Measurements from ENCODE around the gene HELQ.

GRCh38 chr4:83417566-83417965 is 38.1 kb downstream of the HELQ start:
- TF ChIP-seq POLR2A (IDR thresholded peaks at IDR 0.05): no peak
- no peak for TF ChIP-seq CTCF (IDR thresholded peaks at IDR 0.05)
- no peak for TF ChIP-seq POLR2AphosphoS5 (IDR thresholded peaks at IDR 0.05)
- no peak for TF ChIP-seq EP300 (IDR thresholded peaks at IDR 0.05)
